ENCODE data around the gene TYW1B.
"Not testable (repeated sequence)": the region's sequence is repeated elsewhere in the genome, so short reads cannot be mapped to it uniquely, and the experiment has no call there.

The TYW1B gene

DNA sequence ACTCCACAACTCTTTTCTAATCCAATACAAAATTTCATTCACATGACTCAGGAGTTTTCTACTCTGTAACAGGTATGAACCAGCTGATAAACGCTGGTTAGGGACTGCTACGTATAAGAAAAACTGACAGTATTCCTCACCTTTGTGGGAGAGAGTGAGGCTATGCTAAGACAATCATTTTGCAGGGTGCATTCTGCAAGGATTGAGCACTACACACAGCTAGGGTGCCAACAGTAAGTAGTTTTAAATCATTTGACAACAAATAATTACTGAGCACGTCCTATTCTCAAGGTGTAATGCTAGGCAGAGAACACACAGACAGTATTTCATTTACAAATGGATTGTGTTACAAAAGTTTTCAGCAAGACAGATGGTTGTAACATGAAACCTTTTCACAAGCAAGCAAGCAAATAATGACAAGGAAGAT lies 206.2 kb downstream of the TYW1B start:
- DNase-seq = not testable (repeated sequence)

DNA sequence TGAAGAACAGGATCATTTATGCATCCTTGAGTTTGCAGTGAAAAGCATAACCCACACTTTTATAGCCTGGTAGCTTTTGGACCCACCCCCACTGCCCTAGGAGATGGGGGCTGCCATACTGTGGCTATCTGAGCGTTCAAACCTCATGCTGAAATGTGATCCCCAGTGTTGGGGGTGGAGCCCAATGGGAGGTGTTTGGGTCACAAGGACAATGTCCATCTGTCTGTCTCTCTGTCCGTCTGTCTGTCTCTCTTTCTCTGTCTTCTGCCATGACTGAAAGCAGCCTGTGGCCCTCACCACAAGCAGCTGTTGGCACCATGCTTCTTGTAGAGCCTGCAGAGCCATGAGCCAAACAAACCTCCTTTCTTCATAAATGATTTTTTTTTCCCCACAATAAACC lies 207.1 kb downstream of the TYW1B start:
- DNase-seq = not testable (repeated sequence)

DNA sequence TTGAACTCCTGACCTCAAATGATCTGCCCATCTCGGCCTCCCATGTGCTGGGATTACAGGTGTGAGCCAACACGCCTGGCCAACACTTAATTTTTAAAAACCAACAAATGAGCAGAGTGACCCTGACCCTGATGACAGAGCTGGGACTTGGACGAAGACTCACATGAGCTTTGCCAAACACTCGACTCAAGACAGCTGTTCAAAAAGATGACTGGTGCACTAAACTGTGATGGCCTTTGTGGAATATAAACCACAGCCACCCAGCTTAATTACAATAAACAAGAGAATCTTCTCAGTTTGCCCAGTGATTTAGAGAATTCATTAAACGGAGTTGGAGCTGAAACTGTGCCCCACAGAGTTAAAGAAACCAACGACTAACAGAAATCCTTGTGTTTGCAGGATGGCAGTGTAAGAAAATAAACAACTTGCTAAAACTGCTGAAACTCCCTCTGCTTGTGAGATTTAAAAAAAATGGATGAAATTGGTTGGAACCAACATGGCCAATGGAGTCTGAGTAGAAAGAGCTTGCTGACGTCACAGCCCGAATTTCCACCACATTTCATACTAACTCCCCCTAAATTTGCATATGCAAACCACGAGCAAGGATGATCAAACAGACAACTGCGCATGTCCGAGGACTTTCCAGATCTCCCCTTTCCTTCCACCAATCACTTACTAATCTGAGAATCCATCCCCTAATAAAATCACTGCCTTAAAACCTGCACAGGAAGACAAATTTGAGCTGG lies 209.4 kb downstream of the TYW1B start:
- DNase-seq = not testable (repeated sequence)

DNA sequence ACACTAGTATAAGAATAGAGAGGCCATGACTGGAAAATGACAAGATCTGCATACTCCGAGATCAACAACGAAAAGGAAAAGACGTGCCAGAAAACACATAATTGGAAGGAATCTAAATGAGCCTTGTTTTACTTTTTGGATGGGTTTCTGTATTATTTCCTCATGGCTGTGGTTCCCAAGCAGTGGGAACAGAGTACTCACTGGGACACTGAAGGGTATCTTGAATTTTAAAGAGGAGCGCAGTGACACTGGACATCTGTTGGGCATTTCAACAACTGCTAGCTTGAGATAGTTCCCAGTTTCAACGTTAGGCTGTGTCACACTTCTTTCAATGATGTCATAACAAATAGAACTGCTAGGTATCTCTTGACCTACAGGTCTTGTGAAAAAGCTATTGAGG lies 218.2 kb downstream of the TYW1B start:
- not testable (repeated sequence) for DNase-seq

DNA sequence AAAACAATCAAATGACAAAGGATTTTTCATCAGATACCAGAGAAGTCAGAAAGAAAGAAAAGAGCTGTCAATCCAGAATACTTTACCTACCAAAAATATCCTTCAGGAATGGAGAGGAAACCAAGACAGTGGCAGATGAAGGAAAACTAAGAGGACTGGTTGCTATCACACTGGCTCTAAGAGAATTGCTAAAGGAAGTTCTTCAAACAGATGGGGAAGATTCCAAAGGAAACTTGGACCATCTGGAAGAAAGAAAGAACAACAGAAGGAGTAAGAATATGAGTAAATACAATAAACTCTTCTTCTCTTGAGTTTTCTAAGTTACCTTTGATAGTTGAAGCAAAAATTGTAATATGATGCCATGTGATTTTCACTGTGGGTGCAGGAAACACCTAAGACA lies 220.0 kb downstream of the TYW1B start:
- not testable (repeated sequence) for DNase-seq

DNA sequence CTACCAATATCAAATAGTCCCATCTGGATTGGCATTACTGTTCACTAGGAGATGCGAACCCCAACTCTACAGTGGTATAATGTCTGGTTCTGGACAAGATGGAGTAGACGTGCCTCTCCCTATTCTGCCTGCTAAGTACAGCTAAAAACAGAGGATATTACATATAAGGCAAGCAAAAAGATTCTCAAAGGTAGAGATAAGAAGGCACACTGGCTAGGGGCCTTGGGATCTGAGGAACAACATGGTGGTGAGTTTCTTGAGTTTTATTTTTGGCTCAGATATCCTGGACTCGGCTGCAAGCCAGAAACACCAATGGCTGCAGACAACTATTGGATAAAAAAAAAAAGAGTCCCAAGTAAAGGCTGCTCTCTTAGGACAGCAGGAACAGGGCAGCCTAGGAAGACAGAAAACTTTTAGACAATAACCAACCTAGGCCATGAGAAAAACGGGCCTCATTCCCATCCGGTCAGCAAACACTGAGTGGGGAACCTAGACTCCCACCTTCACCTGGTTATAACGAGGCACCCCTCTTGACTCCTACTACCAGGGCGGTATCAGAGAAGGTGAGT lies 222.1 kb downstream of the TYW1B start:
- not testable (repeated sequence) for DNase-seq

DNA sequence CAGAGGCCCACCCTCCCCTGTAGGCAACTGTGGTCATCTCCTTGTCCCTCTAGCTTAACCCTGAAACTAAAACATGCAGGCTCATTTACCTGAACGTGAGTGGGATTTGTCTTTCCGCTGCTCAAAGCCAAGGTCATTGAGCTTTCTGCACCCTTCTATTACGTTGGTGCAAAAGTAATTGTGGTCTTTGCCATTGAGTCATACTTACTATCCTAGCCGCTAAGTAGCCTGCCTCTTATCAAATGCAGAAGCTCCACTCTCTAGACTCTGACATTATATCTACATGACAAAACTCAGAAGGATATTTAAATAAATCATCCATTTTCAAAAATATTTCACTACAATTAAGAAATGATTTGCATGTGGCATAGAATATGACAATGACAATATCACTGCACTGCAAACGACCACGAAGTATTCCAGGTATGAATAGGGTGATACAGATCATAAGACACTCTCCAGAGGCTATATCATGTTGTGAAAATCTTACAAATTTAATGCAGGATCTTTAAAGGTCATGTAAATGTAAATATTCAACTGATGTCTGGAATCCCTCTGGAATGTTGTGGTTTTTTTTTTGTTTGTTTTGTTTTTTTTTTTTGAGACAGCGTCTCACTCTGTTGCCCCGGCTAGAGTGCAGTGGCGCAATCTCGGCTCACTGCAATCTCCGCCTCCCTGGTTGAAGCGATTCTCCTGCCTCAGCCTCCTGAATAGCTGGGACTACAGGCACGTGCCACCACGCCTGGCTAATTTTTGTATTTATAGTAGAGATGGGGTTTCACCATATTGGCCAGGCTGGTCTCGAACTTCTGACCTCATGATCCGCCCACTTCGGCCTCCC lies 223.0 kb downstream of the TYW1B start:
- DNase-seq = not testable (repeated sequence)

DNA sequence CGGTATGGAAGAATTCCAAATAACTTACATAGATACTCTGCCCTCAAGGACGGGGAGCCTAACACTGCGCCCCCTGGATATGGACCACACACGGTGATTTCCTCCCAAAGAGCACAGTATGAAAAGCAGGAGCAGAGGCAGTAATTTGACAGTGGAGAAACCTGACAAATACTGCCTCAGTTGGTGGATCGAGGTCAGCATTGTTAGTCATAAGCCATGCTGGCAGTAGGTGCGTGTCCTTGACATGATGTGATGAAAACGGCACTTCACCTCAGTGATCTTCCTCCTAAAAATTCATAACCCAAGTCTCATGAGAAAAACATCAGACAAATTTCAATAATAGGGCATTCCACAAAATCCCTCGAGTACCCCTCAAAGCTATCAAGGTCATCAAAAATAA lies 224.5 kb downstream of the TYW1B start:
- not testable (repeated sequence) for DNase-seq

DNA sequence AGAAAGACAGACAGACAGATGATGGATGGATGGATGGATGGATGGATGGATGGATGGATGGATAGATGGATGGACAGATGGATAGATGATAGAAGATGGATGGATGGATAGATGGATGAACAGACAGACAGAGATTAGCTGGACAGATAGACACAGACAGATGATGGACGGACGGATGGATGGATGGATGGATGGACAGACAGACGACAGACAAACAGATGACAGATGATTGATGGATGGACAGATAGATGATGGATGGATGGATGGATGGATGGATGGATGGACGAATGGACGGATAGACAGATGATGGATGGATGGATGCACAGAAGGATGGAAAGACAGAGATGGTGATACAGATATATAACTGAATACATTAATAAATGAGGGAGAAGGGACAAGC lies 224.9 kb downstream of the TYW1B start:
- DNase-seq = no peak

DNA sequence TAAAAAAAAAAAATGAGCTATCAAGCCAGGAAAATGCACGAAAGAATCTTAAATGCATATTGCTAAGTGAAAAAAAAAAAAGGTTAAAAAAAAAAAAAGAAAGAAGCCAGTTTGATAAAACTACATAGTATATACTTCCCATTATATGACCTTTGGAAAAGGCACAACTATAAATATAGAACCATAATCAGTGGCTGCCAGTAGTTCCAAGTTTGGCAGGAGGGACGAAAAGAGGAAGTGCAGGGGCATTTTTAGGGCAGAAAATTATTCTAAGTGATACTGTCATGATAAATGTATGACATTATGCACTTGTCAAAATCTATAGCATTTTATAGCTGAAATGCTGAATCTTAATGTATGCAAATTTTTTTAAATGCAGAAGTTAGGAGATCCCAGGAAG lies 226.3 kb downstream of the TYW1B start:
- not testable (repeated sequence) for DNase-seq

DNA sequence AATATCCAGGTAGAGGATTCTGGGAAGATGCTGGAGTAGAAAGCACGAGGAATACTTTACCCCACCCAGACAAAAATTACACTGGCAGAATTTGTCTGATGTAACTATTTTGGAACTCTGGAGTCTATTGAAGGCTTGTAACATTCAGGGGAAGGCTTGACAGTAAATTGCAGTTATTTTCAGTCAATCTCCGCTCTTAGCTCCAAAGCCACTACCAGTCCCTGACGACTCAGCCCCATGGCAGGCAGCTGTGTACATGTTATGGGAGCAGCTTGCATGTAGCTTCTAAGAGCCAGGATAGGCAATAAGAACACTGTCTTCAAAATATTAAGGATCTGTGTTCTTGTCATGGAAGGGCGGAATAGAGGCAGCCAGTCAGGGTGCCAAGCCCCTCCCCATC lies 238.0 kb downstream of the TYW1B start:
- not testable (repeated sequence) for DNase-seq

DNA sequence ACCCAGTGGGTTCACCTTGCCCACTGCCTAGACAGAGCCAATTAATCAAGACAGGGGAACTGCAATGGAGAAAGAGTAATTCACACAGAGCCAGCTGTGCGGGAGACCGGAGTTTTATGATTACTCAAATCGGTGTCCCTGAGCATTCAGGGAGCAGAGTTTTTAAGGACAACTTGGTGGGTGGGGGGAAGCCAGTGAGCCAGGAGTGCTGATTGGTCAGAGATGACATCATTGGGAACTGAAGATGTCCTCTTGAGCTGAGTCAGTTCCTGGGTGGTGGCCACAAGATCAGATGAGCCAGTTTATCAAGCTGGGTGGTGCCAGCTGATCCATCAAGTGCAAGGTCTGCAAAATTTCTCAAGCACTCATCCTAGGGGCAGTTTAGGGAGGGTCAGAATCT lies 240.7 kb downstream of the TYW1B start:
- DNase-seq = not testable (repeated sequence)

DNA sequence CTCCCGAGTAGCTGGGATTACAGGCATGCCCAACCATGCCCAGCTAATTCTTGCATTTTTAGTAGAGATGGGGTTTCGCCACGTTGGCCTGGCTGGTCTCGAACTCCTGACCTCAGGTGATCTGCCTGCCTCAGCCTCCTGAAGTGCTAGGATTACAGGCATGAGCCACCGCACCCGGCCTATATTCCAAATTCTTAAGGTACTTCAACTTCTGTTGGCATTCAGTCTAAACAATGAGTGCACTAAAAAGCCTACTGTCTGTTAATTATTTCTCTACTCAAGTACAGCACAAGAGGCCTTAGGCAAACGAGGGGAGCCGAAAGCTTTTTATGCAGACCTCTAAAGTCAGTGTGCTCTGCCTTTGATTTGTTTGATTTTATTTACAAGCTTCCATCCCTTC lies 243.4 kb downstream of the TYW1B start:
- not testable (repeated sequence) for DNase-seq

DNA sequence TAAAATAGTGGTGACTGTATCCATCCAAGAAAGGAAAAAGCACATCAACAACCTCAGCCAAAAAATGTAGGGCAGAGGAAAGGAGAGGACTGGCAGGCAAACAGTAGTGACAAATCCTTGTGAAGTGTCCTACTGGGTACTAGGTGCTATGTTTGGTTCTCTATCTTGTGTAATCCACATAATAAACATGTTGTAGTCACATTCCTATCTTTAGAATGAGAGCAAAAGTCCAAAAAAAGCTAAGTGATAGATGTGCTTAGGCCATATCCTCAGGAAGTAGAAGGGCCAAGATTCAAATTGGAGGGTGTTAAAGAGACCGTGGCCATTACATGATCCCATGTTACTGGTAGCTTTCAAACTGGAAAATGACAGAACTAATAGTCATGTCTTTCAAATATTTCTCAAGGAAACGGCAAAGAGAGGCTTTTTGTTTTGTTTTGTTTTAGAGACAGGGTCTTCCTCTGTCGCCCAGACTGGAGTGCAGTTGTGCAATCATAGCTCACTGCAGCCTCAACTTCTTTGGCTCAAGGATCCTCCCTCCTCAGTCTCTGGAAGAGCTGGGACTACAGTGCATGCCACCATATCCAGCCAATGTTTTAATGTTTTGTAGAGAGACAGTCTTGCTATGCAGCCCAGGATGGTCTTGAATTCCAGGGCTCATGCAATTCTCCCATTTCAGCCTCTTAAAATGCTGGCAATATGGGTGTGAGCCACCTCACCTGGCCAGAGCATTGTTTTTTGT lies 244.2 kb downstream of the TYW1B start:
- DNase-seq = not testable (repeated sequence)

DNA sequence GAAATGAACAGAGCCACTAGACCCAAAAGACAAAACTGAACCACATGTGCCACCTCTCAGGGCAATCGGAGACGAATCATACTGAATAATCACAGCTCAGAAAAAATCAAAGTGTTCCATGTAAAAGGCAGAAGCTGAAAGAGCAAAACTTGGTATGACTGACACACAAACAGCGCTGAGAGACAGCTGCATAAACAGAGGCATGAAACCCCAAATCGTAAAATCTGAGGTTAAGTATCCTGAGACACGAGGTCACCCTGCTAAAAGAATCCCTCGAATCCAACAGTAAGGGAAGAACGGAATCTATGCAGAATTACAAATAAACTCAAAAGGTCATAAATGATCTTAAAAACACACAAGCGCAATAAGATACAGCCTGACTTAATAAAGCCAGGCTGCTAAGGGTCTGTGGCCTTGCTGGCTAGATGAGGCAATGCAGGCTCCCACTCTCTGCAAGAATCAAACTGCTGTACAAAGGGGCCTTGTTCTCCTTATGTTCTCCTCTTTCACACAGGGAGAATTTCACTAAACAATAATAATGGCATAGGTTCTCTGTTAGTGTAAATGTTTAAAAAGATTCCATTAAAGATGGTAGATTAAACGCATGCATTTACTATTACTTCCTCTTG lies 247.7 kb downstream of the TYW1B start:
- not testable (repeated sequence) for DNase-seq

DNA sequence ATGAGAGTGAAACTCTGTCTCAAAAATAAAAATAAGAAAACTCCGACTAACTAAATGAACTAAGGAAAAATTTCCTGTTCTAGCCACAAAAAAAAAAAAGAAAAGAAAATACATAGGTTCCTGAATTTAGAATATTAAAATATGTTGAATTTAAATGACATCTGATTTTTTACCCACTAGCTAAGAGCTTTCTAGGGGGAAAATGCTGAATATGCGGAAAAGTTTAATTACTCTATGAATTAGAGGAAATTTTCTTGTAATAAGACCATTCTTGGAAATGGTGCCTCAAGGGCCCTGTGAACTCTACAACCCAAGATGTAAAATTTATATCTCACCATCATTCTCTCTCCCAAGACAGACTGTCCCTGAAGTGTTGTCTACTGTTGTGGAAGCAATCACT lies 250.9 kb downstream of the TYW1B start:
- no peak for DNase-seq

DNA sequence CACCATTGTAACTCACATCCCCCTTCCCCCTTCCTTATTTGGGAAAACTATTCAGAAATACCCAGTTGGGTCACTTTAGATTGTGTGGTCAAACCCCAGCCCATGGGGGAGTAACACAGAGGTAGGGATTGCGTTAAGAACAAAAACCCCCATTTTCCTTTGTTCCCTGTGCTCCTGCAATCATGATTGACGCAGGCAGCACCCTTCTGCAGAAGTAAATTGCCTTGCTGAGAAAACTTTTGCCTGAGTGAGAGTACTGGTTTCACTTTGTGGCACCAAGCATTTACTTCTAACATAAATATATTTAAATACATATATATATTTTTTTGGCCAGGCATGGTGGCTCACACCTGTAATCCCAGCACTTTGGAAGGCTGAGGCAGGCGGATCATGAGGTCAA lies 266.0 kb downstream of the TYW1B start:
- DNase-seq = not testable (repeated sequence)

DNA sequence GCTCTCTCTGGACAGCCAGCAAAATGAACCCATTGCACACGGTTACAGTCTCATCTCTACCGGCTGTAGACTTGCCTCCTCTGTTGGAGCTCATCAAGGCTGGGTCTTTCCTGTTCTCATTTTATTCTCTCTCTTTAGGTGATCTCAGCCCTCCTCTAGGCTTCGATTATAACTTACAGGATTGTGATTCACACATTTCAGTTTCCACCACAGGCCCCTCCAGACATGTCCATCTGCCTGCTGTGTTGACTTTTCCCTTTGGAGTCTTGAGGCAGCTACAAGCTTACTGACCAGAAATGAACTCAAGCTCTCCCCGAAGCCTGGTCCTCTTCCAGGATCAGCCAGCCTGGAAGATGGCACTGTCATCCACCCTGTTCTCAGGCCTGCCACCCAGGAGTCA lies 268.5 kb downstream of the TYW1B start:
- not testable (repeated sequence) for DNase-seq

DNA sequence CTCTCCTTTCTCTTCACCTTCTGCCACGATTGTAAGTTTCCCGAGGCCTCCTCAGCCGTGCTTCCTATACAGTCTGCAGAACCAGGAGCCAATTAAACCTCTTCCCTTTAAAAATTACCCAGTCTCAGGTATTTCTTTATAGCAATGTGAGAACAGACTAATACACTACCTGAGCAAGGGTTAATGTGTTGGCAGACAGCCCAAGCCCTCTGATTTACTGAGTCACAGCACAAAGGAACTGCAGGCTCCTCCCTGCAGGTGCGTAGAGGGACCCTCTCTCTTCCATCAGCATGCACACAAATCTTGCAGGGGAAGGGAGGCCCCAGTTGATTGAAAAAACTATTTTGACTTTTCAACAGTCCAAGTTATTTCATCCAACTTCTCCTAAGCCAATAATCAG lies 271.3 kb downstream of the TYW1B start:
- not testable (repeated sequence) for DNase-seq

DNA sequence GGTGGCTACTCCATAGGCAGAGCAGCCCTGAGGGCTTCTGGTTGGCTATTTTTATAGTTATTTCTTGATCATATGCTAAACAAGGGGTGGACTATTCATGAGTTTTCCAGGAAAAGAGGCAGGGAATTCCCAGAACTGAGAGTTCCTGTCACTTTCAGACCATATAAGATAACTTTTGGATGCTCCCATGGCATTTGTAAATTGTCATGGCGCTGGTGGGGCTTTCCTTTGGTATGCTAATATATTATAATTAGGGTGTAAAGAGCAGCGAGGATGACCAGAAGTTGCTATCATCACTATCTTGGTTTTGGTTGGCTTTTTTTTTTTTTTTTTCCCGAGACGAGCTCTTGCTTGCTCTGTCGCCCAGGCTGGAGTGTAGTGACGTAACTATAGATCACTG lies 272.8 kb downstream of the TYW1B start:
- not testable (repeated sequence) for DNase-seq

DNA sequence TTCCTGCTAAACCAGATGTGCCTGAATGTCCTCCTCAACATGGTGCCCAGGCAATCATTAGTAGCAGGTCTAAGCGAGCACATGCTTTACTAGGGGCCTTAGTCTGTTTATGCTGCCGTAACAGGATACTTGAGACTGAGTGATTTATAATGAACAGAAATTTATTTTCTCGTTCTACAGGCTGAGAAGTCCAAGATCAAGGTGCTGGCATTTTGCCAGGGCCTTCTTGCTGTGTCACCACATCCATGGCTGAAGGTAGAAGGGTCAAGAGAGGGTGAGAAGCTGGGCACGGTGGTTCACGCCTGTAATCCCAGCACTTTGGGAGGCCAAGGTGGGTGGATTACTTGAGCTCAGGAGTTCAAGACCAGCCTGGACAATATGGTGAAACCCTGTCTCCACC lies 273.6 kb downstream of the TYW1B start:
- DNase-seq = not testable (repeated sequence)

DNA sequence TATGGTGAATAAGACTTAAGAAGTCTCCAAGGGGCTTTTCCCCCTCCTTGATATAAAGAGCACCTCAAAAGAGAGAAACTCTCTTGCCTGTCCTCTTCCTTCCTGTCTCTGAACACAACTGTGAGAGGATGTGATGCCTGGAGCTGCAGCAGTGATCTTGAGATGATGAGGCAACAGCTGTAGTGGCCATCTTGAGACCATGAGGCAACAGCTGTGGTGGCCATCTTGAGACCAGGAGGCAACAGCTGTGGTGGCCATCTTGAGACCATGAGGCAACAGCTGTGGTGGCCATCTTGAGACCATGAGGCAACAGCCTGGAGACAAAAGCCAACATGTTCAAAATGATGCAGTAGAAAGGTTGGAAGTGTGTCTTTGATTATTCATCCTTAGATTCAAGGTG lies 277.5 kb downstream of the TYW1B start:
- not testable (repeated sequence) for DNase-seq

All from activated effector memory CD4-positive, alpha-beta T cell treated with Interleukin-2 at 50 U/mL for 16 hours (primary cell).